H1 (cell line): ENCODE data around the gene MTERF1. TPM values are rescaled to one million over a fixed set of nuclear protein-coding genes. Genes with fewer than 3 reads are reported as not detected.
"Not testable (repeated sequence)": the region's sequence is repeated elsewhere in the genome, so short reads cannot be mapped to it uniquely, and the experiment has no call there.

Experiments
- CTCF ChIA-PET: fragments of 300-600 bp; sonication (Branson Sonifier 250); formaldehyde crosslinking; loops from one replicate; lab custom pipeline; 2021; ENCODE audit not compliant: partially characterized antibody; lab: Charles Lee
- POLR2A ChIA-PET: fragments of 300-600 bp; sonication (Branson Sonifier 250); formaldehyde crosslinking; loops from one replicate; lab custom pipeline; 2021; ENCODE audit warnings: inconsistent platforms; ENCODE audit not compliant: partially characterized antibody; lab: Charles Lee
- DNase-seq, 2 experiments: peaks; one replicate each; pipeline versions ENCODE4 v3.0.0 to v3.0.0-alpha.2; 2010 to 2022; ENCODE audit warnings: low spot score in 2 of 2, low read depth in 1 of 2, mixed read lengths in 1 of 2
- FAIRE-seq: peaks from 2 replicates; lab custom pipeline; 2011; peaks lifted over from hg19 to GRCh38; lab: Jason Lieb, UNC
- H2AFZ ChIP-seq: 2 replicates; pipeline ENCODE4 v1.8.1; 2012; ENCODE audit warnings: low read length, inconsistent platforms
- H2AK5ac ChIP-seq: 2 replicates; pipeline ENCODE4 v1.6.1; 2013; ENCODE audit warnings: low read depth, low read length
- H2BK120ac ChIP-seq: replicated peaks from 2 replicates; pipeline ENCODE3; 2013; ENCODE audit warnings: low read depth, low read length, inconsistent platforms
- H2BK12ac ChIP-seq: 2 replicates; pipeline ENCODE4 v1.6.1; 2013; ENCODE audit warnings: low read depth, low read length
- H2BK15ac ChIP-seq: 2 replicates; pipeline ENCODE4 v1.6.1; 2013; ENCODE audit warnings: low read length
- H2BK20ac ChIP-seq: 2 replicates; pipeline ENCODE4 v1.6.1; 2013; ENCODE audit warnings: low read length
- H2BK5ac ChIP-seq: 2 replicates; pipeline ENCODE4 v1.6.1; 2013; ENCODE audit warnings: low read depth, low read length
- H3K14ac ChIP-seq: 2 replicates; pipeline ENCODE4 v1.6.1; 2013; ENCODE audit warnings: inconsistent platforms; ENCODE audit not compliant: insufficient read length
- H3K18ac ChIP-seq: 2 replicates; pipeline ENCODE4 v1.6.1; 2013; ENCODE audit warnings: low read length; ENCODE audit errors: extremely low read depth
- H3K23ac ChIP-seq: 2 replicates; pipeline ENCODE4 v1.6.1; 2013; ENCODE audit warnings: inconsistent platforms; ENCODE audit not compliant: insufficient read length
- H3K23me2 ChIP-seq: 2 replicates; pipeline ENCODE4 v1.6.1; 2013; ENCODE audit warnings: low read depth, low read length
- H3K27ac ChIP-seq: 2 replicates; pipeline ENCODE4 v1.6.1; 2011; ENCODE audit warnings: low read depth, low read length, inconsistent platforms
- H3K27me3 ChIP-seq, 4 experiments: replicated peaks in 1 of 4; 1 replicate in 1 of 4; 2 replicates in 3 of 4; pipeline versions ENCODE4 v1.6.1 to v1.8.1; 2011 to 2013; ENCODE audit warnings: low read length in 3 of 4, mild to moderate bottlenecking in 3 of 4, inconsistent platforms in 2 of 4, mixed read lengths in 2 of 4, moderate library complexity in 1 of 4; ENCODE audit not compliant: control insufficient read depth in 3 of 4, insufficient read depth in 3 of 4; ENCODE audit errors: extremely low read depth in 1 of 4
- H3K36me3 ChIP-seq, 4 experiments: 2 replicates each; pipeline versions ENCODE4 v1.6.1 to v1.8.1; 2011 to 2013; ENCODE audit warnings: mild to moderate bottlenecking in 4 of 4, low read length in 3 of 4, moderate library complexity in 2 of 4, control low read depth in 1 of 4, inconsistent platforms in 1 of 4; ENCODE audit not compliant: insufficient read depth in 4 of 4, control insufficient read depth in 2 of 4
- H3K4ac ChIP-seq: replicated peaks from 2 replicates; pipeline ENCODE3; 2013; ENCODE audit warnings: low read length, low read depth, mixed read lengths, inconsistent platforms; ENCODE audit not compliant: insufficient read length
- H3K4me1 ChIP-seq, 4 experiments: replicated peaks in 1 of 4; 1 replicate in 1 of 4; 2 replicates in 3 of 4; pipeline versions ENCODE4 v1.6.1 to v1.8.1; 2011 to 2013; ENCODE audit warnings: low read length in 3 of 4, inconsistent platforms in 2 of 4, mixed read lengths in 1 of 4; ENCODE audit not compliant: insufficient read depth in 4 of 4, control insufficient read depth in 3 of 4
- H3K4me2 ChIP-seq, 2 experiments: 2 replicates each; pipeline versions ENCODE4 v1.6.1 to v1.8.1; 2011 to 2013; ENCODE audit warnings: low read depth in 2 of 2, low read length in 2 of 2, control low read depth in 1 of 2, inconsistent platforms in 1 of 2, mild to moderate bottlenecking in 1 of 2; ENCODE audit not compliant: insufficient read depth in 1 of 2
- H3K4me3 ChIP-seq, 4 experiments: fragments of 200-600, 300-600 bp in 1 of 4; sonication (generic), shearing (Covaris generic), sonication (Bioruptor Twin) in 1 of 4; 2 replicates each; pipeline versions ENCODE4 v1.5.1 to v1.8.1; 2011 to 2016; ENCODE audit warnings: low read length in 4 of 4, low read depth in 3 of 4, control low read depth in 2 of 4, inconsistent platforms in 2 of 4, mild to moderate bottlenecking in 2 of 4, mixed read lengths in 1 of 4, moderate library complexity in 1 of 4; ENCODE audit not compliant: insufficient read depth in 2 of 4; ENCODE audit errors: extremely low read depth in 1 of 4
- H3K56ac ChIP-seq: replicated peaks from 2 replicates; pipeline ENCODE3; 2013; ENCODE audit warnings: low read depth, mild to moderate bottlenecking, mixed read lengths, low read length, inconsistent platforms; ENCODE audit not compliant: insufficient read length
- H3K79me1 ChIP-seq: 2 replicates; pipeline ENCODE4 v1.6.1; 2013; ENCODE audit warnings: low read depth, low read length, control low read depth
- H3K79me2 ChIP-seq, 2 experiments: 2 replicates each; pipeline versions ENCODE4 v1.6.1 to v1.8.1; 2012 to 2013; ENCODE audit warnings: low read length in 2 of 2, mild to moderate bottlenecking in 2 of 2, inconsistent platforms in 1 of 2; ENCODE audit not compliant: insufficient read depth in 2 of 2, control insufficient read depth in 1 of 2
- H3K9ac ChIP-seq, 4 experiments: replicated peaks in 1 of 4; 1 replicate in 1 of 4; 2 replicates in 3 of 4; pipeline versions ENCODE4 v1.6.1 to v1.8.1; 2011 to 2013; ENCODE audit warnings: low read depth in 3 of 4, low read length in 3 of 4, control low read depth in 2 of 4, mild to moderate bottlenecking in 2 of 4, moderate library complexity in 2 of 4, inconsistent platforms in 1 of 4; ENCODE audit errors: extremely low read depth in 1 of 4
- H3K9me3 ChIP-seq, 2 experiments: 2 replicates each; pipeline versions ENCODE4 v1.6.1 to v1.8.1; 2012 to 2013; ENCODE audit warnings: mild to moderate bottlenecking in 2 of 2, moderate library complexity in 2 of 2, control low read depth in 1 of 2, inconsistent platforms in 1 of 2, low read depth in 1 of 2, low read length in 1 of 2, mixed read lengths in 1 of 2; ENCODE audit not compliant: insufficient read depth in 2 of 2
- H4K20me1 ChIP-seq, 2 experiments: replicated peaks in 1 of 2; 2 replicates each; pipeline versions ENCODE3 to v1.8.1; 2011 to 2013; ENCODE audit warnings: inconsistent platforms in 2 of 2, low read length in 2 of 2, mild to moderate bottlenecking in 1 of 2; ENCODE audit not compliant: insufficient read depth in 2 of 2, control insufficient read depth in 1 of 2
- H4K5ac ChIP-seq: 2 replicates; pipeline ENCODE4 v1.6.1; 2013; ENCODE audit warnings: low read length, low read depth, mixed read lengths, inconsistent platforms; ENCODE audit not compliant: insufficient read length
- H4K8ac ChIP-seq: 2 replicates; pipeline ENCODE4 v1.8.0; 2013; ENCODE audit warnings: mild to moderate bottlenecking, moderate library complexity, low read length, inconsistent platforms; ENCODE audit not compliant: insufficient read depth; ENCODE audit errors: extremely low read depth
- H4K91ac ChIP-seq: replicated peaks from 2 replicates; pipeline ENCODE3; 2013; ENCODE audit warnings: low read length, mixed read lengths, inconsistent platforms; ENCODE audit not compliant: insufficient read length
- EP300 ChIP-seq, 2 experiments: IDR thresholded peaks; 1 replicate in 1 of 2; 2 replicates in 1 of 2; pipeline ENCODE4 v1.6.1; 2011 to 2012; ENCODE audit warnings: low read depth in 2 of 2, low read length in 2 of 2, mild to moderate bottlenecking in 2 of 2, borderline replicate concordance in 1 of 2, inconsistent platforms in 1 of 2, moderate library complexity in 1 of 2
- WGBS, 2 experiments: shearing (Covaris generic) in 1 of 2; methylation state at CpG; one replicate each; pipeline versions ENCODE4 v1.1.6 to v1.1.7; 2013 to 2015; ENCODE audit warnings: low lambda C conversion rate in 2 of 2, mixed read lengths in 2 of 2, inconsistent platforms in 1 of 2, low coverage in 1 of 2, missing lambda C conversion rate in 1 of 2; ENCODE audit not compliant: insufficient replicate concordance in 2 of 2, insufficient coverage in 1 of 2, insufficient read length in 1 of 2; ENCODE audit errors: extremely low coverage in 1 of 2, missing lambda C conversion rate in 1 of 2; 5-methylcytosine and 5-hydroxymethylcytosine counted together
- polyA plus RNA-seq, 7 experiments: library from polyadenylated mRNA; depleted of rRNA in 3 of 7; stranded (reverse) in 5 of 7; unstranded in 2 of 7; fragments of >200 nt in 5 of 7; fragments of 200-250 nt in 2 of 7; gene quantifications; 1 replicate in 5 of 7; 2 replicates in 1 of 7; 4 replicates in 1 of 7; pipeline versions ENCODE4 v1.2.1 to v1.2.3, GENCODE V29; 2011 to 2013; ENCODE audit warnings: missing spikeins in 2 of 7, mixed read lengths in 2 of 7
- total RNA-seq: library from RNA; stranded (reverse); fragmentation: NEBNext Ultra II Directional; extraction: Animal tissue kit (Norgen Biotek cat#: 25700); gene quantifications from 2 replicates; pipeline ENCODE4 v1.2.1, GENCODE V29; 2021

MTERF1 gene
- total and polyA plus RNA-seq, 2 of the 8 experiments (the other 6 are each of a cell fraction or from before 2014, with no cell fraction given), result 4.5 to 12.6 TPM

DNA sequence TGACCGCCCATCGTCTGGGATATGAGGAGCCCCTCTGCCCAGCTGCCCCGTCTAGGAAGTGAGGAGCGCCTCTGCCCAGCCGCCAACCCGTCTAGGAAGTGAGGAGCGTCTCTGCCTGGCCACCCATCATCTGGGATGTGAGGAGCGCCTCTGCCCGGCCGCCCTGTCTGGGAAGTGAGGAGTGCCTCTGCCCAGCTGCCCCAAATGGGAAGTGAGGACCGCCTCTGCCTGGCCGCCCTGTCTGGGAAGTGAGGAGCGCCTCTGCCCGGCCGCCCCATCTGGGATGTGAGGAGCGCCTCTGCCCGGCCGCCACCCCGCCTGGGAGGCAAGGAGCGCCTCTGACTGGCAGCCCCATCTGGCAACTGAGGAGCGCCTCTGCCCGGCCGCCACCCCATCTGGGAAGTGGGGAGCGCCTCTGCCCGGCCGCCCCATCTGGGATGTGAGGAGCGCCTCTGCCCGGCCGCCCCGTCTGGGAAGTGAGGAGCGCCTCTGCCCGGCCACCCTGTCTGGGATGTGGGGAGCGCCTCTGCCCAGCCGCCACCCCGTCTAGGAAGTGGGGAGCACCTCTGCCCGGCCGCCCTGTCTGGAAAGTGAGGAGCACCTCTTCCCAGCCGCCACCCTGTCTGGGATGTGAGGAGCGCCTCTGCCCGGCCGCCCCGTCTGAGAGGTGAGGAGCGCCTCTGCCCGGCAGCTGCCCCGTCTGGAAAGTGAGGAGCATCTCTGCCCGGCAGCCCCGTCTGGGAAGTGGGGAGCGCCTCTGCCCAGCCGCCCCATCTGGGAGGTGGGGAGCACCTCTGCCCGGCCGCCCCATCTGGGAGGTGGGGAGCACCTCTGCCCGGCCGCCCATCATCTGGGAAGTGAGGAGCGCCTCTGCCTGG, 7.1 kb upstream of the MTERF1 start:
- H4K8ac ChIP-seq, H3K9ac ChIP-seq, H2BK120ac ChIP-seq, H2BK12ac ChIP-seq, H3K4me3 ChIP-seq, H3K4me1 ChIP-seq, H3K14ac ChIP-seq, H4K91ac ChIP-seq, H4K5ac ChIP-seq, H3K79me2 ChIP-seq, DNase-seq, H3K18ac ChIP-seq, H3K4me2 ChIP-seq, H2AK5ac ChIP-seq, H2AFZ ChIP-seq, H3K23me2 ChIP-seq, H2BK5ac ChIP-seq, H3K23ac ChIP-seq, POLR2A ChIA-PET, H3K27ac ChIP-seq, H3K36me3 ChIP-seq, H3K4ac ChIP-seq, H2BK15ac ChIP-seq, H2BK20ac ChIP-seq, H4K20me1 ChIP-seq, H3K27me3 ChIP-seq, H3K79me1 ChIP-seq, FAIRE-seq, H3K56ac ChIP-seq: not testable (repeated sequence)
- TF ChIP-seq EP300 (IDR thresholded peaks at IDR 0.05; ENCODE audit: borderline replicate concordance in 1 of 2, low read depth in 2 of 2, low read length in 2 of 2), result peak in 1 of 2 experiments; percentile 1; a peak in 1 of 3 replicates
- CTCF ChIA-PET, result interaction anchor here (0.7 to 0.8 kb wide), 2 partner anchors 55 to 58 kb away, joined by 3 to 4 read pairs; no protein-coding TSS in a partner anchor
- WGBS, 2 experiments, result 85% methylated on average over 27 of the region's 54 CpGs; no CpG with 5 or more reads in 1 of the 2 experiments
- H3K9me3 ChIP-seq, result peaks cover 8 to 32% of the 10 kb centered on the region in 2 experiments
